GM12892 (cell line): ENCODE measurements around the gene REEP3.

ENCODE experiments used
- POLR2A ChIP-seq: IDR thresholded peaks from 2 replicates; pipeline ENCODE4 v1.6.1; 2011; ENCODE audit warnings: low read depth, low read length, control low read depth
- POLR2AphosphoS5 ChIP-seq: IDR thresholded peaks from 2 replicates; pipeline ENCODE4 v1.6.1; 2011; ENCODE audit warnings: low read depth, low read length, control low read depth
- TAF1 ChIP-seq: IDR thresholded peaks from 2 replicates; pipeline ENCODE4 v1.6.1; 2011; ENCODE audit warnings: low read depth, mild to moderate bottlenecking, control low read depth, low read length, borderline replicate concordance

- TF ChIP-seq POLR2A (no peak), POLR2AphosphoS5 (no peak), TAF1 (no peak)
Measured at GRCh38 chr10:63627396-63627795, 106.2 kb downstream of the REEP3 start.
